Measurements from ENCODE around the gene CRB2.

- TF ChIP-seq CTCF (IDR thresholded peaks at IDR 0.05; ENCODE audit: insufficient read depth, low read length), result no peak
- no peak for TF ChIP-seq REST (IDR thresholded peaks at IDR 0.05; ENCODE audit: insufficient replicate concordance, low read depth)
Measured at GRCh38 chr9:123361731-123362510, 5.9 kb downstream of the CRB2 start.
